A549 (cell line): ENCODE results near the gene RRP36. TPM values are rescaled to one million over a fixed set of nuclear protein-coding genes. Genes with fewer than 3 reads are reported as not detected.

Experiments used
- ATAC-seq, 2 experiments: fragments of 200-7000 bp in 1 of 2; fragments of >200 bp in 1 of 2; cut with Nextera tagmentation in 1 of 2; cut with Tn5 transposase in 1 of 2; 3 replicates each; pipeline versions ENCODE4 v1.8.0 to v1.9.1; 2018 to 2020; ENCODE audit warnings: mild to moderate bottlenecking in 1 of 2, moderate library complexity in 1 of 2
- CTCF ChIA-PET: fragments of 300-600 bp; sonication (Branson Sonifier 250); formaldehyde crosslinking; extraction: SDS; loops from one replicate; lab custom pipeline; 2021; ENCODE audit warnings: antibody characterized with exemption, inconsistent platforms; lab: Yijun Ruan, JAX
- POLR2A ChIA-PET: fragments of 350-600 bp; formaldehyde crosslinking; extraction: SDS; loops from one replicate; lab custom pipeline; 2021; ENCODE audit warnings: antibody characterized with exemption, inconsistent platforms; lab: Yijun Ruan, JAX
- DNase-seq, 2 experiments: peaks; one replicate each; pipeline versions ENCODE4 v3.0.0 to v3.0.0-alpha.2; 2011 to 2016; ENCODE audit warnings: low read depth in 1 of 2, low spot score in 1 of 2
- FAIRE-seq: peaks from 2 replicates; lab custom pipeline; 2011; peaks lifted over from hg19 to GRCh38; lab: Jason Lieb, UNC
- H3K27ac ChIP-seq, 2 experiments: fragments of >200 bp; sonication (Bioruptor Twin); formaldehyde crosslinking; 3 replicates each; pipeline ENCODE4 v1.5.1; 2016 to 2017
- H3K4me1 ChIP-seq: fragments of >200 bp; sonication (Bioruptor Twin); formaldehyde crosslinking; 3 replicates; pipeline ENCODE4 v1.6.1; 2016
- H3K4me2 ChIP-seq: fragments of >200 bp; sonication (Bioruptor Twin); formaldehyde crosslinking; 3 replicates; pipeline ENCODE4 v1.6.1; 2016
- H3K4me3 ChIP-seq: fragments of >200 bp; sonication (Bioruptor Twin); formaldehyde crosslinking; 3 replicates; pipeline ENCODE4 v1.5.1; 2016
- H3K9me3 ChIP-seq: fragments of >200 bp; sonication (Bioruptor Twin); formaldehyde crosslinking; 3 replicates; pipeline ENCODE4 v1.6.1; 2016
- BHLHE40 ChIP-seq: IDR thresholded peaks from 2 replicates; pipeline ENCODE4 v1.6.1; 2012; ENCODE audit warnings: low read depth, low read length, inconsistent platforms
- CHD4 ChIP-seq: fragments of 200-600 bp; sonication (generic); IDR thresholded peaks from 2 replicates; pipeline ENCODE4 v1.6.1; 2016; ENCODE audit warnings: antibody characterized with exemption, mild to moderate bottlenecking, borderline replicate concordance
- EP300 ChIP-seq, 2 experiments: fragments of >200 bp; sonication (Bioruptor Twin); formaldehyde crosslinking; IDR thresholded peaks; 2 replicates in 1 of 2; 3 replicates in 1 of 2; pipeline ENCODE4 v1.6.1; 2016 to 2017
- ESRRA ChIP-seq: fragments of 150-350 bp; IDR thresholded peaks from 2 replicates; pipeline ENCODE4 v1.6.1; 2014; ENCODE audit warnings: mild to moderate bottlenecking, low read length, borderline replicate concordance
- GATA3 ChIP-seq: IDR thresholded peaks from 2 replicates; pipeline ENCODE4 v1.6.1; 2012; ENCODE audit warnings: borderline replicate concordance
- HEYL ChIP-seq: fragments of 250-450 bp; sonication (Bioruptor Pico); IDR thresholded peaks from 2 replicates; pipeline ENCODE4 v1.8.0; 2021; ENCODE audit warnings: mild to moderate bottlenecking, moderate library complexity
- HOXB13 ChIP-seq: fragments of 250-450 bp; sonication (Bioruptor Pico); IDR thresholded peaks from 2 replicates; pipeline ENCODE4 v1.5.0; 2020; ENCODE audit warnings: low read depth, mild to moderate bottlenecking, moderate library complexity
- HOXB5 ChIP-seq: fragments of 250-450 bp; sonication (Bioruptor Pico); IDR thresholded peaks from 2 replicates; pipeline ENCODE4 v1.5.0; 2020; ENCODE audit warnings: mild to moderate bottlenecking, moderate library complexity
- JUN ChIP-seq, 2 experiments: fragments of >200 bp; sonication (Bioruptor Twin); formaldehyde crosslinking; IDR thresholded peaks; 2 replicates in 1 of 2; 3 replicates in 1 of 2; pipeline ENCODE4 v1.6.1; 2016 to 2017
- KDM1A ChIP-seq: fragments of 200-600 bp; sonication (generic); IDR thresholded peaks from 2 replicates; pipeline ENCODE4 v1.6.1; 2016; ENCODE audit warnings: low read depth, mild to moderate bottlenecking
- MYC ChIP-seq: IDR thresholded peaks from 2 replicates; pipeline ENCODE4 v1.6.1; 2012; ENCODE audit warnings: mild to moderate bottlenecking, inconsistent platforms, low read length, improper control_type of control experiment, borderline replicate concordance
- PHF8 ChIP-seq: fragments of 200-600 bp; sonication (generic); IDR thresholded peaks from 2 replicates; pipeline ENCODE4 v1.6.1; 2016; ENCODE audit warnings: low read depth, mild to moderate bottlenecking, antibody characterized with exemption, moderate library complexity, borderline replicate concordance
- POLR2A ChIP-seq: IDR thresholded peaks from 2 replicates; pipeline ENCODE4 v1.6.1; 2012; ENCODE audit warnings: mild to moderate bottlenecking, low read length
- RAD21 ChIP-seq, 2 experiments: fragments of >200 bp in 1 of 2; sonication (Bioruptor Twin) in 1 of 2; formaldehyde crosslinking in 1 of 2; IDR thresholded peaks in 1 of 2; conservative IDR thresholded peaks in 1 of 2; 2 replicates in 1 of 2; 3 replicates in 1 of 2; pipeline ENCODE4 v1.6.1; 2012 to 2018; ENCODE audit warnings: inconsistent platforms in 1 of 2
- RARB ChIP-seq: fragments of 250-450 bp; sonication (Bioruptor Pico); IDR thresholded peaks from 2 replicates; pipeline ENCODE4 v1.8.0; 2021; ENCODE audit warnings: mild to moderate bottlenecking, moderate library complexity
- RFX5 ChIP-seq: fragments of 450-650 bp; IDR thresholded peaks from 2 replicates; pipeline ENCODE4 v1.7.1; 2014; ENCODE audit warnings: antibody characterized with exemption, mild to moderate bottlenecking, moderate library complexity
- RNF2 ChIP-seq: fragments of 200-600 bp; sonication (generic); IDR thresholded peaks from 2 replicates; pipeline ENCODE4 v1.6.1; 2016; ENCODE audit warnings: low read depth, mild to moderate bottlenecking, antibody characterized with exemption, moderate library complexity, borderline replicate concordance
- ZC3H11A ChIP-seq: fragments of 450-650 bp; IDR thresholded peaks from 2 replicates; pipeline ENCODE4 v1.6.1; 2014; ENCODE audit warnings: antibody characterized with exemption, mild to moderate bottlenecking
- ZFP36 ChIP-seq: fragments of 450-650 bp; IDR thresholded peaks from 2 replicates; pipeline ENCODE4 v1.6.1; 2014; ENCODE audit warnings: borderline replicate concordance; ENCODE audit not compliant: partially characterized antibody
- ZSCAN20 ChIP-seq: fragments of 250-450 bp; sonication (Bioruptor Pico); IDR thresholded peaks from 2 replicates; pipeline ENCODE4 v1.8.0; 2022; ENCODE audit warnings: mild to moderate bottlenecking, moderate library complexity
- WGBS: methylation state at CpG from one replicate; pipeline ENCODE4 v1.1.6; 2017; ENCODE audit errors: missing lambda C conversion rate; 5-methylcytosine and 5-hydroxymethylcytosine counted together
- polyA plus RNA-seq, 4 experiments: library from polyadenylated mRNA; depleted of rRNA in 3 of 4; stranded (reverse); fragments of >200 nt; fragmentation: RNase III in 1 of 4; extraction: RNeasy Plus Mini Kit Qiagen cat#74134 plus additional on column Dnase treatment in 1 of 4; gene quantifications; 2 replicates in 3 of 4; 3 replicates in 1 of 4; pipeline ENCODE4 v1.2.3, GENCODE V29; 2011 to 2017
- TF ChIP-seq, protein P1 (sequence below): fragments of 150-350 bp; IDR thresholded peaks from 2 replicates; pipeline ENCODE4 v1.6.1; 2014; ENCODE audit warnings: low read depth, mild to moderate bottlenecking, low read length
- TF ChIP-seq, protein P2 (sequence below): fragments of 250-450 bp; sonication (Bioruptor Pico); IDR thresholded peaks from 2 replicates; pipeline ENCODE4 v1.5.0; 2021; ENCODE audit warnings: mild to moderate bottlenecking, moderate library complexity, borderline replicate concordance
- TF ChIP-seq, protein P3 (sequence below): fragments of >200 bp; sonication (Bioruptor Twin); formaldehyde crosslinking; IDR thresholded peaks from 3 replicates; pipeline ENCODE4 v1.6.1; 2016
- TF ChIP-seq, protein P4 (sequence below): IDR thresholded peaks from 2 replicates; pipeline ENCODE4 v1.6.1; 2012
- TF ChIP-seq, protein P5 (sequence below): fragments of >200 bp; sonication (Bioruptor Twin); formaldehyde crosslinking; IDR thresholded peaks from 3 replicates; pipeline ENCODE4 v1.5.1; 2016

RRP36 gene
- polyA plus RNA-seq, 2 of the 4 experiments (the other 2 are of a cell fraction), result 52.3 to 54.0 TPM

DNA sequence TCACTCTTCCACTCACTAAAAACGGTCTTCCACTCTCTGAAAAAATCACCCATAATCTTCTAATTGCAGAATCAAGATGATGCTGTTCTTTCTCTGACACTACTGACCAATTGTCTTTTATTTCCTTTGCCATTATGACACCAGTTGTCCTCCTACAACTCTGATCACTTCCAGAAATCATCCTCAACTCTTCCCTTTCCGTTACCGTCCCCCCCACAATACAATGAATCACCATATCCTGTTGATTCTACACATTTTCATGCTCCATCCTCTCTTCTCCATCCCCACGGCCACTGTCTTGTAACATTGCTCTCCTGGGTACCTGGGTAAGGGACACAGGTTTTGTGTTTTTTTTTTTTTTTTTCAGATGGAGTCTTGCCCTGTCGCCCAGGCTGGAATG is 39.6 kb upstream of the RRP36 start:
- Histone ChIP-seq H3K4me2 (no peak overlapping the region), H3K4me3 (no peak overlapping the region), H3K9me3 (no peaks in the 10 kb centered on the region), H3K27ac (no peak overlapping the region), H3K4me1 (peaks cover 14% of the 10 kb centered on the region; the same call in 1 of the 3 replicates)
- POLR2A ChIA-PET, result no interaction called here
- no peak for TF ChIP-seq HOXB5
- TF ChIP-seq ZFP36, result no peak
- no peak for TF ChIP-seq MYC
- no peak for TF ChIP-seq RNF2
- no peak for TF ChIP-seq EP300 (IDR thresholded peaks at IDR 0.05)
- TF ChIP-seq HOXB13, result no peak
- no peak for TF ChIP-seq ZC3H11A
- TF ChIP-seq, protein P1, sequence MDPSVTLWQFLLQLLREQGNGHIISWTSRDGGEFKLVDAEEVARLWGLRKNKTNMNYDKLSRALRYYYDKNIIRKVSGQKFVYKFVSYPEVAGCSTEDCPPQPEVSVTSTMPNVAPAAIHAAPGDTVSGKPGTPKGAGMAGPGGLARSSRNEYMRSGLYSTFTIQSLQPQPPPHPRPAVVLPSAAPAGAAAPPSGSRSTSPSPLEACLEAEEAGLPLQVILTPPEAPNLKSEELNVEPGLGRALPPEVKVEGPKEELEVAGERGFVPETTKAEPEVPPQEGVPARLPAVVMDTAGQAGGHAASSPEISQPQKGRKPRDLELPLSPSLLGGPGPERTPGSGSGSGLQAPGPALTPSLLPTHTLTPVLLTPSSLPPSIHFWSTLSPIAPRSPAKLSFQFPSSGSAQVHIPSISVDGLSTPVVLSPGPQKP, result no peak
- TF ChIP-seq ESRRA, result no peak
- WGBS, result 90% methylated on average over 5 of the region's 5 CpGs
- ATAC-seq, result no peak
- no peak for DNase-seq
- CTCF ChIA-PET, result interaction anchor here (0.6 to 2.8 kb wide), 2 partner anchors 162 to 537 kb away, joined by 3 to 6 read pairs; no protein-coding TSS in a partner anchor
- no peak for FAIRE-seq

DNA sequence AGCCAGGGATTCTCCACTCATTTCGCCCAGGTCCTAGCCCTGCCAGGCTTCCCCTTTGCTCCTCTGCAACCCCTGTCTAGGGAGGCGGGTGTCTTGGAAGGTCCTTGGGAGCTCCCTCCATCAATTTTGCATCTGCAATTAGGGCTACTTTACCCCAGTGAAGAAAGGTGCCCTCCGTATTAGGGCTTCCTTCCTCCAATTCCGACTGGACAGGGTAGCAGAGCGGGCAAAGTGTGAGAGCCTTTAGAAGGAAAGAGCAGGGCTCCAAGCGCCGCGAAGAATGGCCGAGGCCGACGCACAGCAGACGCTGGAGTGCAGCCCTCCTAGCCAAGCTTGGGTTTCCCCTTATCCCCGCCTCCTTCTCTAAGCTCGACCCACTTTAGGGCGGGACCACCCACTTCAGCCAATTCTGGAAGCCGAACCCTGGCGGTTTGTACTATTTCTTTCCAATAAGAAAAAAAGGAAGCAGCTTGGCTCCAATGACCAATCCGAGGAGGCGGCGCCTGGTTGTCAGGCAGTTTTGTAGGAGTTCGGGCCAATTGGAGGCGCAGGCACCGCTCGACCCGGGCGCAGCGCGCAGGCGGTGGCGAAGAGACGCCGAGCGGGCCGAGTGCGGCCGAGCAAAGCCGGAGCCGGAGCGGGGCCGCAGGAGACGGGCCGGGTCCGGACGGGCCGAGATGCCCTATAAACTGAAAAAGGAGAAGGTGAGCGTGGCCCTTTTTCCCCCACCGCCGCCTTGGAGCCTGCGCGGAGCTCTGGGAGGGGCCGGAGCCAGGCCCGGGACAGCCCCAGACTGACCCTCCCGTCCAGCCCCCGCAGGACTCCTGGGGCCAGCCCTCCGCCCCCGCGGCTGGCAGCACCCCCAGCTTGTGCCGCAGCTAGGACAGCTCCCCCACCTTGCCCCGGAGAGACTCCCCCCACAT is 37.2 kb upstream of the RRP36 start, which contains the start of gene PPP2R5D:
Gene PPP2R5D (plus strand): TSS at position 570 of the 923 bp plus-strand sequence. CDS start 108 bp downstream, at position 678.
- DNase-seq (peak; percentile 92 to 97), ATAC-seq (peak; percentile 95 to 97), FAIRE-seq (no peak)
- CTCF ChIA-PET, result interaction anchor here (0.6 to 1.5 kb wide), 3 partner anchors 12 to 159 kb away, joined by 3 to 5 read pairs (median 5); no protein-coding TSS in a partner anchor
- under 1% methylated on average over 19 of the region's 59 CpGs for WGBS
- TF ChIP-seq, protein P2, sequence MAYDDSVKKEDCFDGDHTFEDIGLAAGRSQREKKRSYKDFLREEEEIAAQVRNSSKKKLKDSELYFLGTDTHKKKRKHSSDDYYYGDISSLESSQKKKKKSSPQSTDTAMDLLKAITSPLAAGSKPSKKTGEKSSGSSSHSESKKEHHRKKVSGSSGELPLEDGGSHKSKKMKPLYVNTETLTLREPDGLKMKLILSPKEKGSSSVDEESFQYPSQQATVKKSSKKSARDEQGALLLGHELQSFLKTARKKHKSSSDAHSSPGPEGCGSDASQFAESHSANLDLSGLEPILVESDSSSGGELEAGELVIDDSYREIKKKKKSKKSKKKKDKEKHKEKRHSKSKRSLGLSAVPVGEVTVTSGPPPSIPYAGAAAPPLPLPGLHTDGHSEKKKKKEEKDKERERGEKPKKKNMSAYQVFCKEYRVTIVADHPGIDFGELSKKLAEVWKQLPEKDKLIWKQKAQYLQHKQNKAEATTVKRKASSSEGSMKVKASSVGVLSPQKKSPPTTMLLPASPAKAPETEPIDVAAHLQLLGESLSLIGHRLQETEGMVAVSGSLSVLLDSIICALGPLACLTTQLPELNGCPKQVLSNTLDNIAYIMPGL (CRISPR knock-in tag), result no peak
- TF ChIP-seq KDM1A (no peak), PHF8 (peak; percentile 28; the same call in 1 of the 2 replicates), ZSCAN20 (CRISPR knock-in tag) (no peak), RAD21 (conservative IDR thresholded peaks at IDR 0.05 in 1 of 2, IDR thresholded peaks at IDR 0.05 in 1 of 2) (no peak), CHD4 (no peak), RARB (CRISPR knock-in tag) (no peak), HEYL (CRISPR knock-in tag) (no peak), HOXB5 (no peak), POLR2A (peak; percentile 92), BHLHE40 (no peak), ESRRA (no peak), RFX5 (peak; percentile 99), JUN (IDR thresholded peaks at IDR 0.05) (peak in 1 of 2 experiments; percentile 37; a peak in 1 of 5 replicates), GATA3 (no peak)
- TF ChIP-seq, protein P3, sequence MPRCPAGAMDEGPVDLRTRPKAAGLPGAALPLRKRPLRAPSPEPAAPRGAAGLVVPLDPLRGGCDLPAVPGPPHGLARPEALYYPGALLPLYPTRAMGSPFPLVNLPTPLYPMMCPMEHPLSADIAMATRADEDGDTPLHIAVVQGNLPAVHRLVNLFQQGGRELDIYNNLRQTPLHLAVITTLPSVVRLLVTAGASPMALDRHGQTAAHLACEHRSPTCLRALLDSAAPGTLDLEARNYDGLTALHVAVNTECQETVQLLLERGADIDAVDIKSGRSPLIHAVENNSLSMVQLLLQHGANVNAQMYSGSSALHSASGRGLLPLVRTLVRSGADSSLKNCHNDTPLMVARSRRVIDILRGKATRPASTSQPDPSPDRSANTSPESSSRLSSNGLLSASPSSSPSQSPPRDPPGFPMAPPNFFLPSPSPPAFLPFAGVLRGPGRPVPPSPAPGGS, result peak; percentile 43; the same call in 1 of the 3 replicates
- TF ChIP-seq, protein P4, sequence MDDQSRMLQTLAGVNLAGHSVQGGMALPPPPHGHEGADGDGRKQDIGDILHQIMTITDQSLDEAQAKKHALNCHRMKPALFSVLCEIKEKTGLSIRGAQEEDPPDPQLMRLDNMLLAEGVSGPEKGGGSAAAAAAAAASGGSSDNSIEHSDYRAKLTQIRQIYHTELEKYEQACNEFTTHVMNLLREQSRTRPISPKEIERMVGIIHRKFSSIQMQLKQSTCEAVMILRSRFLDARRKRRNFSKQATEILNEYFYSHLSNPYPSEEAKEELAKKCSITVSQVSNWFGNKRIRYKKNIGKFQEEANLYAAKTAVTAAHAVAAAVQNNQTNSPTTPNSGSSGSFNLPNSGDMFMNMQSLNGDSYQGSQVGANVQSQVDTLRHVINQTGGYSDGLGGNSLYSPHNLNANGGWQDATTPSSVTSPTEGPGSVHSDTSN, result no peak
- TF ChIP-seq, protein P5, sequence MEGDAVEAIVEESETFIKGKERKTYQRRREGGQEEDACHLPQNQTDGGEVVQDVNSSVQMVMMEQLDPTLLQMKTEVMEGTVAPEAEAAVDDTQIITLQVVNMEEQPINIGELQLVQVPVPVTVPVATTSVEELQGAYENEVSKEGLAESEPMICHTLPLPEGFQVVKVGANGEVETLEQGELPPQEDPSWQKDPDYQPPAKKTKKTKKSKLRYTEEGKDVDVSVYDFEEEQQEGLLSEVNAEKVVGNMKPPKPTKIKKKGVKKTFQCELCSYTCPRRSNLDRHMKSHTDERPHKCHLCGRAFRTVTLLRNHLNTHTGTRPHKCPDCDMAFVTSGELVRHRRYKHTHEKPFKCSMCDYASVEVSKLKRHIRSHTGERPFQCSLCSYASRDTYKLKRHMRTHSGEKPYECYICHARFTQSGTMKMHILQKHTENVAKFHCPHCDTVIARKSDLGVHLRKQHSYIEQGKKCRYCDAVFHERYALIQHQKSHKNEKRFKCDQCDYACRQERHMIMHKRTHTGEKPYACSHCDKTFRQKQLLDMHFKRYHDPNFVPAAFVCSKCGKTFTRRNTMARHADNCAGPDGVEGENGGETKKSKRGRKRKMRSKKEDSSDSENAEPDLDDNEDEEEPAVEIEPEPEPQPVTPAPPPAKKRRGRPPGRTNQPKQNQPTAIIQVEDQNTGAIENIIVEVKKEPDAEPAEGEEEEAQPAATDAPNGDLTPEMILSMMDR, result no peak
- POLR2A ChIA-PET, result interaction anchor here (0.5 to 1.9 kb wide), 20 partner anchors 9 to 493 kb away, joined by 3 to 15 read pairs (median 4); partner anchors contain the start of genes CNPY3, CUL7, KLC4 and KLHDC3
- Histone ChIP-seq H3K27ac (peak within 1 kb of the TSS; percentile 80 to 93), H3K4me1 (0 out of 3 replicates have a peak, but pooled peaks cover 11% of the 10 kb centered on the region), H3K4me3 (peak within 1 kb of the TSS; percentile 67), H3K9me3 (no peaks in the 10 kb centered on the region), H3K4me2 (peak within 1 kb of the TSS; percentile 94)
